HUES48 (cell line): ENCODE data around the gene TRNP1.

Source experiments
- H3K27ac ChIP-seq: one replicate; pipeline ENCODE4 v1.7.0; 2013; ENCODE audit warnings: low read depth, low read length, inconsistent platforms
- H3K27me3 ChIP-seq: 2 replicates; pipeline ENCODE4 v1.6.1; 2013; ENCODE audit warnings: mild to moderate bottlenecking, low read length; ENCODE audit not compliant: control insufficient read depth, insufficient read depth
- H3K36me3 ChIP-seq: 2 replicates; pipeline ENCODE4 v1.6.1; 2013; ENCODE audit warnings: low read length; ENCODE audit not compliant: control insufficient read depth, insufficient read depth
- H3K4me1 ChIP-seq: 2 replicates; pipeline ENCODE4 v1.6.1; 2013; ENCODE audit warnings: mild to moderate bottlenecking, low read length; ENCODE audit not compliant: control insufficient read depth, insufficient read depth
- H3K4me3 ChIP-seq: 2 replicates; pipeline ENCODE4 v1.5.1; 2013; ENCODE audit warnings: mild to moderate bottlenecking, low read depth, low read length
- H3K9ac ChIP-seq: 2 replicates; pipeline ENCODE4 v1.6.1; 2013; ENCODE audit warnings: mild to moderate bottlenecking, low read depth, low read length, moderate library complexity
- H3K9me3 ChIP-seq: 2 replicates; pipeline ENCODE4 v1.6.1; 2013; ENCODE audit warnings: low read length; ENCODE audit not compliant: control insufficient read depth, insufficient read depth

TRNP1 gene

GRCh38 chr1:27015260-27015659 is 21.8 kb downstream of the TRNP1 start:
- no peak overlapping the region for H3K9ac ChIP-seq
- no peaks in the 10 kb centered on the region for H3K27me3 ChIP-seq
- H3K9me3 ChIP-seq: no peaks in the 10 kb centered on the region
- H3K27ac ChIP-seq: no peak overlapping the region
- peaks cover 6% of the 10 kb centered on the region; the same call in 1 of the 2 replicates for H3K36me3 ChIP-seq
- no peak overlapping the region for H3K4me3 ChIP-seq
- peaks cover 5% of the 10 kb centered on the region for H3K4me1 ChIP-seq

GRCh38 chr1:27016376-27016775 is 22.9 kb downstream of the TRNP1 start:
- Histone ChIP-seq H3K36me3 (no peaks in the 10 kb centered on the region), H3K9me3 (no peaks in the 10 kb centered on the region), H3K4me3 (no peak overlapping the region), H3K9ac (no peak overlapping the region), H3K27ac (no peak overlapping the region), H3K27me3 (no peaks in the 10 kb centered on the region), H3K4me1 (peaks cover 4% of the 10 kb centered on the region)

GRCh38 chr1:27017207-27017606 is 23.7 kb downstream of the TRNP1 start:
- Histone ChIP-seq H3K27ac (no peak overlapping the region), H3K27me3 (no peaks in the 10 kb centered on the region), H3K36me3 (no peaks in the 10 kb centered on the region), H3K9me3 (no peaks in the 10 kb centered on the region), H3K4me1 (peaks cover 8% of the 10 kb centered on the region), H3K9ac (no peak overlapping the region), H3K4me3 (no peak overlapping the region)

GRCh38 chr1:27018316-27018715 is 24.8 kb downstream of the TRNP1 start:
- H3K4me3 ChIP-seq: no peak overlapping the region
- H3K9ac ChIP-seq: no peak overlapping the region
- H3K36me3 ChIP-seq: no peaks in the 10 kb centered on the region
- H3K27ac ChIP-seq: no peak overlapping the region
- no peaks in the 10 kb centered on the region for H3K27me3 ChIP-seq
- peaks cover 8% of the 10 kb centered on the region for H3K4me1 ChIP-seq
- H3K9me3 ChIP-seq: no peaks in the 10 kb centered on the region

GRCh38 chr1:27021354-27022031 is 28.0 kb downstream of the TRNP1 start:
- H3K4me1 ChIP-seq: peaks cover 8% of the 10 kb centered on the region
- no peaks in the 10 kb centered on the region for H3K27me3 ChIP-seq
- H3K9ac ChIP-seq: no peak overlapping the region
- H3K27ac ChIP-seq: no peak overlapping the region
- no peaks in the 10 kb centered on the region for H3K36me3 ChIP-seq
- H3K4me3 ChIP-seq: no peak overlapping the region
- no peaks in the 10 kb centered on the region for H3K9me3 ChIP-seq

GRCh38 chr1:27025718-27026117 is 32.2 kb downstream of the TRNP1 start:
- Histone ChIP-seq H3K27ac (no peak overlapping the region), H3K4me3 (no peak overlapping the region), H3K36me3 (no peaks in the 10 kb centered on the region), H3K9ac (no peak overlapping the region), H3K27me3 (no peaks in the 10 kb centered on the region), H3K9me3 (no peaks in the 10 kb centered on the region), H3K4me1 (peaks cover 19% of the 10 kb centered on the region)

GRCh38 chr1:27026621-27027574 is 33.4 kb downstream of the TRNP1 start:
- Histone ChIP-seq H3K9ac (no peak overlapping the region), H3K4me1 (peaks cover 18% of the 10 kb centered on the region), H3K9me3 (no peaks in the 10 kb centered on the region), H3K4me3 (no peak overlapping the region), H3K36me3 (no peaks in the 10 kb centered on the region), H3K27me3 (no peaks in the 10 kb centered on the region), H3K27ac (no peak overlapping the region)

GRCh38 chr1:27027575-27028250 is 34.2 kb downstream of the TRNP1 start:
- H3K27me3 ChIP-seq: no peaks in the 10 kb centered on the region
- H3K4me3 ChIP-seq: no peak overlapping the region
- peaks cover 21% of the 10 kb centered on the region for H3K4me1 ChIP-seq
- H3K36me3 ChIP-seq: no peaks in the 10 kb centered on the region
- H3K27ac ChIP-seq: no peak overlapping the region
- H3K9ac ChIP-seq: no peak overlapping the region
- no peaks in the 10 kb centered on the region for H3K9me3 ChIP-seq

- H3K9ac ChIP-seq: no peak overlapping the region
- no peaks in the 10 kb centered on the region for H3K9me3 ChIP-seq
- H3K36me3 ChIP-seq: no peaks in the 10 kb centered on the region
- no peaks in the 10 kb centered on the region for H3K27me3 ChIP-seq
- peaks cover 28% of the 10 kb centered on the region for H3K4me1 ChIP-seq
- no peak overlapping the region for H3K27ac ChIP-seq
- H3K4me3 ChIP-seq: no peak overlapping the region
Measured at GRCh38 chr1:27029517-27029916, 36.0 kb downstream of the TRNP1 start.

GRCh38 chr1:27031235-27032118 is 38.0 kb downstream of the TRNP1 start:
- no peaks in the 10 kb centered on the region for H3K9me3 ChIP-seq
- peak overlapping the region; percentile 36; the same call in 1 of the 2 replicates for H3K4me3 ChIP-seq
- H3K4me1 ChIP-seq: peaks cover 28% of the 10 kb centered on the region
- H3K9ac ChIP-seq: peak overlapping the region; percentile 62
- H3K27me3 ChIP-seq: no peaks in the 10 kb centered on the region
- peak overlapping the region; percentile 74 for H3K27ac ChIP-seq
- H3K36me3 ChIP-seq: no peaks in the 10 kb centered on the region
